ENCODE results near the gene LIPE.

The LIPE gene

GRCh38 chr19:42441049-42441445 is 13.9 kb upstream of the LIPE start:
- TF ChIP-seq, protein P1, sequence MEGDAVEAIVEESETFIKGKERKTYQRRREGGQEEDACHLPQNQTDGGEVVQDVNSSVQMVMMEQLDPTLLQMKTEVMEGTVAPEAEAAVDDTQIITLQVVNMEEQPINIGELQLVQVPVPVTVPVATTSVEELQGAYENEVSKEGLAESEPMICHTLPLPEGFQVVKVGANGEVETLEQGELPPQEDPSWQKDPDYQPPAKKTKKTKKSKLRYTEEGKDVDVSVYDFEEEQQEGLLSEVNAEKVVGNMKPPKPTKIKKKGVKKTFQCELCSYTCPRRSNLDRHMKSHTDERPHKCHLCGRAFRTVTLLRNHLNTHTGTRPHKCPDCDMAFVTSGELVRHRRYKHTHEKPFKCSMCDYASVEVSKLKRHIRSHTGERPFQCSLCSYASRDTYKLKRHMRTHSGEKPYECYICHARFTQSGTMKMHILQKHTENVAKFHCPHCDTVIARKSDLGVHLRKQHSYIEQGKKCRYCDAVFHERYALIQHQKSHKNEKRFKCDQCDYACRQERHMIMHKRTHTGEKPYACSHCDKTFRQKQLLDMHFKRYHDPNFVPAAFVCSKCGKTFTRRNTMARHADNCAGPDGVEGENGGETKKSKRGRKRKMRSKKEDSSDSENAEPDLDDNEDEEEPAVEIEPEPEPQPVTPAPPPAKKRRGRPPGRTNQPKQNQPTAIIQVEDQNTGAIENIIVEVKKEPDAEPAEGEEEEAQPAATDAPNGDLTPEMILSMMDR (IDR thresholded peaks at IDR 0.05), result no peak

- TF ChIP-seq, protein P1 (IDR thresholded peaks at IDR 0.05), result peak; percentile 81
Observed at GRCh38 chr19:42440357-42441048, 13.3 kb upstream of the LIPE start.

DNA sequence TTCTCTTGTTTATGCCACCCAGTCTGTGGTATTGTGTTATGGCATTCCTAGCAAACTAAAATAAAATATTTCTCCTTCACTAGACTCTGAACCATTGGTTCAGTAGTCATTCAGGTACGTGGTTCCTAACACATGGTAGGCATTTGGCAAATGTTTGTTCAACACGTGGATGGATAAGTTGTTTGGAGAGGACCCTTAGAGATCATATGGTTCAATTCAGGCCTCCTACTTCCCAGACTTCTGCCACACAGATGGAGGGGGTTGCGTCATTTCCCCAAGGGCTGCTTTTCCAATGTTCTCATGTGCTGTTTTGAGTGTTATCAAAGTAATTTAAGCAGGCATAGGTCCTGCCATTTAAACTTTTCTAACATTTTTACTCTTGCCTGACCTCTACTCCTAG is 8.8 kb upstream of the LIPE start:
- TF ChIP-seq, protein P1 (IDR thresholded peaks at IDR 0.05), result no peak

- TF ChIP-seq, protein P1 (IDR thresholded peaks at IDR 0.05), result no peak
Observed at GRCh38 chr19:42435316-42435715, 8.1 kb upstream of the LIPE start.

DNA sequence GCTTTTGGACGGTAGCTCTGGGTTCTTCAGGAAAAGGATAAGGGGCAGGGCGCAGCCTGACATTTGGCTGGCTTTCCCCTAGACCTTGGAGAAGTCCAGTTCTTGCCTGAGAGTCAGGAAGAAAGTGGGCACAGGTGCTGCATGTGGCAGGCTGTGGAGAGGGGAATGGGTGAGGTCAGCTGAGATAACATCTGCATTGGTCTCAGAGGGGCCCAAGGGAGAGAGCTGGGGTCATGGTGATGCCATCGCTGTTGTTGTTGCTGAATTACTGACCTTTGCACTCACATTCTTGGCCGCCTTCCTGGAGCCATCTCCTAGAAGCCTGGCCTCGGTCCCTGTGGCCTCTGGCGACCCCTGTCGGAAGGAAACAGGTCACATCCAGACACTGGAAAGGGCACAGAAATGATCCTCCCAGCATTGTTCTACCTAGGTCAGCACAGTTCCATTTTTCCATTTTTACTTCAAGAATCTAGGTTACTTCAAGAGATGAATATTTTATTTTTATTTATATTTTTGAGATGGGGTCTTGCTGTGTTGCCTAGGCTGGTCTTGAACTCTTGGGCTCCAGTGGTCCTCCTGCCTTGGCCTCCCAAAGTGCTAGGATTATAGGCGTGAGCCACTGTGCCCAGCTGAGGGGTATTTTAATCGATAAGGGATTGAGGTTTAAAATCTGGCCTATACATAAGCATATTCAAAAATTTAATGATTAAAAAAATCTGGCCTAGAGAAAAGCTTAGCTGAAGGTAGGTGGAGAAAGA is 6.5 kb upstream of the LIPE start:
- TF ChIP-seq, protein P1 (IDR thresholded peaks at IDR 0.05), result peak; percentile 51; the same call in 1 of the 2 replicates

GRCh38 chr19:42431486-42431885 is 4.3 kb upstream of the LIPE start:
- TF ChIP-seq, protein P1 (IDR thresholded peaks at IDR 0.05), result no peak

DNA sequence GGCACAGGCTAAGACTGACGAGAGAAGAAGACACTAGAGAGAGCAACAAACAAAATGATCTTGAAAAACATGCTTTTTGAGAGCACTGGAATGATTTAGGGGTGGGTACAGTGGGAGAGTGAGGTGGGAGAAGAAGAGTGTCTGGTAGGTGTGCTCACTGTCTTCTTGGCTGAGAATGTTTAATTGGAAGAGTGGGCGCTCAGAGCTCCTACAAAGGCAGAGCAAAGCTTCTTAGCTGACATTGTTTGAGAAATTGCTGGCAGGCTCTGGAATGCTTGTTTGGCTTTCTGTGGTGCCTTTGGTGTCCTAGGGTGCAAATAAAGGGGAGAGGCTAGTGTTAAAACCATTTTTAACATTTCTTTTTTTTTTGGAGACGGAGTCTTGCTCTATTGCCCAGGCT is 1.5 kb upstream of the LIPE start:
- TF ChIP-seq, protein P1 (IDR thresholded peaks at IDR 0.05), result no peak
